ENCODE results near the gene RIPK3. TPM values are rescaled to one million over a fixed set of nuclear protein-coding genes. Genes with fewer than 3 reads are reported as not detected.
A peak's percentile ranks its signal among the peaks of the same experiment; 100 is the strongest.

RIPK3 gene
- total and polyA plus RNA-seq, 2 donors from 2014 or later, result 5.1 to 19.5 TPM

DNA sequence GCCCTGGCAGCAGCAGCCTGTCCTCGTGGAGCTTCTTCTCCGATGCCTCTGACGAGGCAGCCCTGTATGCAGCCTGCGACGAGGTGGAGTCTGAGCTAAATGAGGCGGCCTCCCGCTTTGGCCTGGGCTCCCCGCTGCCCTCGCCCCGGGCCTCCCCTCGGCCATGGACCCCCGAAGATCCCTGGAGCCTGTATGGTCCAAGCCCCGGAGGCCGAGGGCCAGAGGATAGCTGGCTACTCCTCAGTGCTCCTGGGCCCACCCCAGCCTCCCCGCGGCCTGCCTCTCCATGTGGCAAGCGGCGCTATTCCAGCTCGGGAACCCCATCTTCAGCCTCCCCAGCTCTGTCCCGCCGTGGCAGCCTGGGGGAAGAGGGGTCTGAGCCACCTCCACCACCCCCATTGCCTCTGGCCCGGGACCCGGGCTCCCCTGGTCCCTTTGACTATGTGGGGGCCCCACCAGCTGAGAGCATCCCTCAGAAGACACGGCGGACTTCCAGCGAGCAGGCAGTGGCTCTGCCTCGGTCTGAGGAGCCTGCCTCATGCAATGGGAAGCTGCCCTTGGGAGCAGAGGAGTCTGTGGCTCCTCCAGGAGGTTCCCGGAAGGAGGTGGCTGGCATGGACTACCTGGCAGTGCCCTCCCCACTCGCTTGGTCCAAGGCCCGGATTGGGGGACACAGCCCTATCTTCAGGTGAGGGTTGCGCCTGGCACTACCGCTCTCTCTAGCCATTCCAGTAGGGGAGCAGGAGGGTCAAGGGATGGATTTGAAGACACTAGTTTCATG is 30.3 kb upstream of the RIPK3 start:
- peaks cover 3 to 12% (median 5%) of the 10 kb centered on the region in 3 donors for H3K4me1 ChIP-seq (ENCODE audit: control insufficient read depth in 2 of 3, insufficient read depth in 2 of 3, low read depth in 1 of 3, low read length in 3 of 3)
- H3K4me3 ChIP-seq (ENCODE audit: low read length in 3 of 3), result no peak overlapping the region
- H3K9ac ChIP-seq (ENCODE audit: low read length in 3 of 3), result no peak overlapping the region
- H3K27me3 ChIP-seq (ENCODE audit: control insufficient read depth, insufficient read depth, low read length), result no peaks in the 10 kb centered on the region
- intact Hi-C loops (cut with DNase I), result loop anchor here (10.0 kb wide), 1 partner anchor 55 kb away; the partner anchor contains the start of genes CBLN3 and KHNYN
- no peaks in the 10 kb centered on the region for H3K36me3 ChIP-seq (ENCODE audit: control insufficient read depth in 2 of 3, insufficient read depth in 3 of 3, low read length in 3 of 3)
- H3K9me3 ChIP-seq (ENCODE audit: control insufficient read depth in 2 of 3, insufficient read depth in 1 of 3, low read length in 3 of 3), result no peaks in the 10 kb centered on the region
- no peak for FAIRE-seq
- no peak overlapping the region for H3K27ac ChIP-seq (ENCODE audit: low read depth in 2 of 2, low read length in 2 of 2)
- peak in 1 of 5 donors; percentile 77 for DNase-seq
- TF ChIP-seq, protein P1, sequence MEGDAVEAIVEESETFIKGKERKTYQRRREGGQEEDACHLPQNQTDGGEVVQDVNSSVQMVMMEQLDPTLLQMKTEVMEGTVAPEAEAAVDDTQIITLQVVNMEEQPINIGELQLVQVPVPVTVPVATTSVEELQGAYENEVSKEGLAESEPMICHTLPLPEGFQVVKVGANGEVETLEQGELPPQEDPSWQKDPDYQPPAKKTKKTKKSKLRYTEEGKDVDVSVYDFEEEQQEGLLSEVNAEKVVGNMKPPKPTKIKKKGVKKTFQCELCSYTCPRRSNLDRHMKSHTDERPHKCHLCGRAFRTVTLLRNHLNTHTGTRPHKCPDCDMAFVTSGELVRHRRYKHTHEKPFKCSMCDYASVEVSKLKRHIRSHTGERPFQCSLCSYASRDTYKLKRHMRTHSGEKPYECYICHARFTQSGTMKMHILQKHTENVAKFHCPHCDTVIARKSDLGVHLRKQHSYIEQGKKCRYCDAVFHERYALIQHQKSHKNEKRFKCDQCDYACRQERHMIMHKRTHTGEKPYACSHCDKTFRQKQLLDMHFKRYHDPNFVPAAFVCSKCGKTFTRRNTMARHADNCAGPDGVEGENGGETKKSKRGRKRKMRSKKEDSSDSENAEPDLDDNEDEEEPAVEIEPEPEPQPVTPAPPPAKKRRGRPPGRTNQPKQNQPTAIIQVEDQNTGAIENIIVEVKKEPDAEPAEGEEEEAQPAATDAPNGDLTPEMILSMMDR (IDR thresholded peaks at IDR 0.05; ENCODE audit: borderline replicate concordance, extremely low read depth, insufficient read depth), result no peak

DNA sequence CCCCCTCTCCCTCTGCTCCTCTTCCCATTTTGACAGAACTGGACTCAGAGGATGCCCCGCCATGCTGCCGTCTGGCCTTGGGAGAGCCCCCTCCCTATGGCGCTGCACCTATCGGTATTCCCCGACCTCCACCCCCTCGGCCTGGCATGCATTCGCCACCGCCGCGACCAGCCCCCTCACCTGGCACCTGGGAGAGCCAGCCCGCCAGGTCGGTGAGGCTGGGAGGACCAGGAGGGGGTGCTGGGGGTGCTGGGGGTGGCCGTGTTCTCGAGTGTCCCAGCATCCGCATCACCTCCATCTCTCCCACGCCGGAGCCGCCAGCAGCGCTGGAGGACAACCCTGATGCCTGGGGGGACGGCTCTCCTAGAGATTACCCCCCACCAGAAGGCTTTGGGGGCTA is 29.7 kb upstream of the RIPK3 start:
- Histone ChIP-seq H3K36me3 (ENCODE audit: control insufficient read depth in 2 of 3, insufficient read depth in 3 of 3, low read length in 3 of 3) (no peaks in the 10 kb centered on the region), H3K9ac (ENCODE audit: low read length in 3 of 3) (no peak overlapping the region), H3K4me3 (ENCODE audit: low read length in 3 of 3) (peak overlapping the region in 2 of 3 donors; percentile 34 to 72), H3K27ac (ENCODE audit: low read depth in 2 of 2, low read length in 2 of 2) (peak overlapping the region in 1 of 2 donors; percentile 65), H3K27me3 (ENCODE audit: control insufficient read depth, insufficient read depth, low read length) (no peaks in the 10 kb centered on the region), H3K9me3 (ENCODE audit: control insufficient read depth in 2 of 3, insufficient read depth in 1 of 3, low read length in 3 of 3) (no peaks in the 10 kb centered on the region), H3K4me1 (ENCODE audit: control insufficient read depth in 2 of 3, insufficient read depth in 2 of 3, low read depth in 1 of 3, low read length in 3 of 3) (peaks cover 3 to 12% (median 5%) of the 10 kb centered on the region in 3 donors)
- TF ChIP-seq, protein P1 (IDR thresholded peaks at IDR 0.05; ENCODE audit: borderline replicate concordance, extremely low read depth, insufficient read depth), result no peak
- intact Hi-C loops (cut with DNase I), result no loop called here
- no peak for FAIRE-seq
- peak in 2 of 5 donors; percentile 68 to 80 for DNase-seq

DNA sequence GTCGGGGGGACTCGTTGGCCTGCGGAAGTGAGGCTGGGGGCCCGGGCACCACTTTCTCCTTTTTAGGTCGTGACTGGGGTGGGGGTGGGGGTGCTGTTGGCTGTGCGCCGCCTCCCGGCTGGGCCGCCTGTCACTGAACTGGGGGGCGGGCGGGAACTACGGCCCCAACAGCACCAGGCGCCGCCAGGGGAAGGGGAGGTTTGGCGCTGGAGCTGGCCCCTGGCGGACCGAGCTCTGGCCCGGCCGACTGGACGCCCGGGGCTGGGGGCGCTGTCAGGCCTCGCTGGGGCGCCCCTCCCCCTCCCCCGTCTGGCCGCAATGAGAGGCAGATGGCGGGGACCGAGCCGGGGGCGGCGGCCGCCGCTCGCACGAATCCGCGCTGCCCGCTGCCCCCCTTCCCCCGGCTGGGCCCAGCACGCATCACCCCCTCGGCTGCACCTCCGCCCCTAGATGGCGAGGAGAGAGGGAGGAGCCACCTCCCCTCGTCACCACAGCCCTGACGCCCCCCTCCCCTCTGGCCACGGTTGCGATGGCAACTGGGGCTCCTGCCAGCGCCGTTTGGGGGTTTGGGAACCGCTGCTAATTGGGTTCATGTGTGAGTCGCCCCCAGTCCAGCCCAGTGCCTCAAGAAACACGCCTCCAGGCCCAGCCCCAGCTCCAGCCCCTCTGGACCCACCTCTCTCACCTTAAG is 28.9 kb upstream of the RIPK3 start:
- H3K9ac ChIP-seq (ENCODE audit: low read length in 3 of 3), result peak overlapping the region in 2 of 3 donors; percentile 16 to 58
- FAIRE-seq (no peak), DNase-seq (peak; percentile 86 to 95 (median 89))
- peak overlapping the region; percentile 62 to 65 for H3K27ac ChIP-seq (ENCODE audit: low read depth in 2 of 2, low read length in 2 of 2)
- intact Hi-C loops (cut with DNase I), result no loop called here
- H3K4me3 ChIP-seq (ENCODE audit: low read length in 3 of 3), result peak overlapping the region in 2 of 3 donors; percentile 53 to 72
- no peaks in the 10 kb centered on the region for H3K36me3 ChIP-seq (ENCODE audit: control insufficient read depth in 2 of 3, insufficient read depth in 3 of 3, low read length in 3 of 3)
- H3K4me1 ChIP-seq (ENCODE audit: control insufficient read depth in 2 of 3, insufficient read depth in 2 of 3, low read depth in 1 of 3, low read length in 3 of 3), result peaks cover 3 to 12% (median 5%) of the 10 kb centered on the region in 3 donors
- TF ChIP-seq, protein P1 (IDR thresholded peaks at IDR 0.05; ENCODE audit: borderline replicate concordance, extremely low read depth, insufficient read depth), result no peak
- H3K27me3 ChIP-seq (ENCODE audit: control insufficient read depth, insufficient read depth, low read length), result no peaks in the 10 kb centered on the region
- no peaks in the 10 kb centered on the region for H3K9me3 ChIP-seq (ENCODE audit: control insufficient read depth in 2 of 3, insufficient read depth in 1 of 3, low read length in 3 of 3)

Data from kidney (tissue), 14 donors.